Suppressor macrophage (primary cell): ENCODE measurements around the gene CNOT10.
"Not testable (repeated sequence)": the region's sequence is repeated elsewhere in the genome, so short reads cannot be mapped to it uniquely, and the experiment has no call there.

Source experiments
- DNase-seq, 4 experiments: peaks; one replicate each; pipeline ENCODE4 v3.0.0-alpha.2; 2020 to 2022
- total RNA-seq, 17 experiments: gene quantifications; one replicate each; lab custom pipeline; 2026; ENCODE audit warnings: mixed read lengths in 6 of 17, inconsistent platforms in 3 of 17; lab: John Stamatoyannopoulos, UW

The CNOT10 gene, protein sequence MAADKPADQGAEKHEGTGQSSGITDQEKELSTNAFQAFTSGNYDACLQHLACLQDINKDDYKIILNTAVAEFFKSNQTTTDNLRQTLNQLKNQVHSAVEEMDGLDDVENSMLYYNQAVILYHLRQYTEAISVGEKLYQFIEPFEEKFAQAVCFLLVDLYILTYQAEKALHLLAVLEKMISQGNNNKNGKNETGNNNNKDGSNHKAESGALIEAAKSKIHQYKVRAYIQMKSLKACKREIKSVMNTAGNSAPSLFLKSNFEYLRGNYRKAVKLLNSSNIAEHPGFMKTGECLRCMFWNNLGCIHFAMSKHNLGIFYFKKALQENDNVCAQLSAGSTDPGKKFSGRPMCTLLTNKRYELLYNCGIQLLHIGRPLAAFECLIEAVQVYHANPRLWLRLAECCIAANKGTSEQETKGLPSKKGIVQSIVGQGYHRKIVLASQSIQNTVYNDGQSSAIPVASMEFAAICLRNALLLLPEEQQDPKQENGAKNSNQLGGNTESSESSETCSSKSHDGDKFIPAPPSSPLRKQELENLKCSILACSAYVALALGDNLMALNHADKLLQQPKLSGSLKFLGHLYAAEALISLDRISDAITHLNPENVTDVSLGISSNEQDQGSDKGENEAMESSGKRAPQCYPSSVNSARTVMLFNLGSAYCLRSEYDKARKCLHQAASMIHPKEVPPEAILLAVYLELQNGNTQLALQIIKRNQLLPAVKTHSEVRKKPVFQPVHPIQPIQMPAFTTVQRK
- 8.4 to 34.6 (median 22.5) reads per million in 17 experiments for total RNA-seq

- peak; percentile 98 to 99 (median 98) for DNase-seq
Observed at GRCh38 chr3:32684800-32685542, at the start of gene CNOT10. CNOT10 (plus strand) TSS chr3:32685188; CDS start chr3:32685461, 273 bp downstream.

GRCh38 chr3:32640939-32641338 lies 44.0 kb upstream of the CNOT10 start:
- no peak for DNase-seq

GRCh38 chr3:32641356-32641755 lies 43.6 kb upstream of the CNOT10 start:
- no peak for DNase-seq

GRCh38 chr3:32643354-32643753 lies 41.6 kb upstream of the CNOT10 start:
- DNase-seq: no peak

DNA sequence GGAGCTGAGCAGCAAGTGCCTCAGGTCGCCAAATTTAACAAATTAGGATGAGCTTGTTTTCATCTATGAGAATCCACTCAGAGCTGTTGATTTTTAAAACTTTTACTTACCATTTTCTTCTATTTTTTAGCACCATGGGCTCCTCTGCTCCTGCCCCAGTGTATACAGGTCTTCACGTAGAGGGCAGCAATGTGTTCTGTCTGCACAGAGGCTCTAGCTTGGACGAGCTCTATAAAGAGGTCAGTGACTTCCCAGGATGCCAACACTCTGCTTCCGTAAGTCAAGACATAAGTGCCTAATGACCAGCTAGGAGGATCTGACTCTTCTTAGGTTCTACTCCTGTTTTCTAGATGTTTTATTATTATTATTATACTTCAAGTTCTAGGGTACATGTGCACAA lies 41.2 kb upstream of the CNOT10 start:
- DNase-seq: no peak

GRCh38 chr3:32644380-32644779 lies 40.6 kb upstream of the CNOT10 start:
- DNase-seq: no peak

- DNase-seq: no peak
Observed at GRCh38 chr3:32646761-32647160, 38.2 kb upstream of the CNOT10 start.

DNA sequence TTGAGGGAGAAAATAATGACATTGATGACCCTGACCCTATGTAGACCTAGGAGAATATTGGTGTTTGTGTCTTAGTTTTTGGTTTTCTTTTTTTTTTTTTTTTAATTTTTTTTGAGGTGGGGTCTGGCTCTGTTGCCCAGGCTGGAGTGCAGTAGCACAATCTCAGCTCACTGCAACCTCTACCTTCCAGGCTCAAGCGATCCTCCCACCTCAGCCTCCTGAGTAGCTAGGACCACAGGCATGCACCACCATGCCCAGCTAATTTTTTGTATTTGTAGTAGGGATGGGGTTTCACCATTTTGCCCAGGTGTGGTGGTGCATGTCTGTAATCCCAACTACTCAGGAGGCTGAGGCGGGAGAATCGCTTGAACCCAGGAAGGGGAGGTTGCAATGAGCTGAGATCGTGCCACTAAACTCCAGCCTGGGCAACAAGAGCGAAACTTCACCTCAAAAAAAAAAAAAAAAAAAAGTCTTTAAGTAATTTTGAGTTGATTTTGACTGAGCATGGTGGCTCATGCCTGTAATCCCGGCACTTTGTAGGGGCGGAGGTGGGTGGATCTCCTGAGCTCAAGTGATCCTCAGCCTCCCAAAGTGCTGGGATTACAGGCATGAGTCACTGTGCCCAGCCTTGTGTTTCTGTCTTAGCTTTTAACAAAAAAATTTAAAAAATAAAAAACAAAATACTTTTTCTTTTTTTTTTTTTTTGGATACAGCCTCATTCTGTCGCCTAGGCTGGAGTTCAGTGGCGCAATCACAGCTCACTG lies 32.5 kb upstream of the CNOT10 start:
- DNase-seq: not testable (repeated sequence)

DNA sequence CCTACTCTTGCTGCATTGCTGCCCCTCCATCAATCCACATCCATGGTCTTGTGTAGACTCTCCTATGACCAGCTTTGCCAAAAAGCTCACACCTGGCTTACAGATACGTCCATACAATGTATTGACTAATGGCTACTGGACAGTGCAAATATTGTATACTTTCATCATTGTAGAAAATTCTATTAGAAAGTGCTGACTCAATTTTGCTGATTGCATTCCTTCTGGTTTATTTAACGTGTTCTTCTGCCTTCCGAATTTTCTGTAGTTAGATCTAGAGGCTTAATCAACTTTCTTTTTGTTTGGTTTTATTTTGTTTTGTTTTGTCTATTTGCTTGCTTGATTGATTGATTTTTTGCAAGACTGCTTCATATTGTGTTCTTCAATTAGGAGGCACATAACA lies 29.8 kb upstream of the CNOT10 start:
- DNase-seq: no peak

DNA sequence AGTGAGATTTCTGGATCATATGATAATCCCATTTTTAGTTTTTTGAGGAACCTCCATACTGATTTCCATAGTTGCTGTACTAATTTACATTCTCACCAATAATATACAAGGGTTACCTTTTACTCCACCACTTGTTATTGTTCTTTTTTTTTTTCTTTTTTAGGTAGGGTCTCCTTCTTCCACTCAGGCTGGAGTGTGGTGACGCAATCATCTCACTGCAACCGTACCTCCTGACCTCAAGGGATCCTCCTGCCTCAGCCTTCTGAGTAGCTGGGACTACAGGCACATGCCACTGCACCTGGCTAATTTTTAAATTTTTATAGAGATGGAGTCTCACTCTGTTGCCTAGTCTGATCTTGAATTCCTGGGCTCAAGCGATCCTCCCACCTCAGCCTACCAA lies 24.4 kb upstream of the CNOT10 start:
- no peak for DNase-seq

DNA sequence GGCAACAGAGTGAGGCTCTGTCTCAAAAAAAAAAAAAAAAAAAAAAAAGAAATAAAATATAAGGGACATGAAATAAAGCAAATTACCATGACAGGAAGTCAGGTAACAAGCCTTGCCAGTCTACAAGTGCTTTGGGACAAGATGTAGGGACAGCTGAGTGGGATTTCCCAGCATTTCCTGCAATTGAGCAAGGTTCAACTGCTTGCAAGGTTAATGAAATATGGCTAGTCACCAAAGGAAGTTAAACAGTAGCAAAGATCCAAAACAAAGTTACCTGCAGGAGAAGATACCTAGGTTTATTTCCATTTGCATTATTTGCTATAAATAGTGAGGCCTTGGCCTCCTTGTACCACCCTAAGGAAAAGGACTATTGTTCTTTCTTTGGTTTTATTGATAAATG lies 22.3 kb upstream of the CNOT10 start:
- no peak for DNase-seq

GRCh38 chr3:32664630-32665075 lies 20.3 kb upstream of the CNOT10 start:
- DNase-seq: peak in 3 of 4 experiments; percentile 7 to 72 (median 67)

DNA sequence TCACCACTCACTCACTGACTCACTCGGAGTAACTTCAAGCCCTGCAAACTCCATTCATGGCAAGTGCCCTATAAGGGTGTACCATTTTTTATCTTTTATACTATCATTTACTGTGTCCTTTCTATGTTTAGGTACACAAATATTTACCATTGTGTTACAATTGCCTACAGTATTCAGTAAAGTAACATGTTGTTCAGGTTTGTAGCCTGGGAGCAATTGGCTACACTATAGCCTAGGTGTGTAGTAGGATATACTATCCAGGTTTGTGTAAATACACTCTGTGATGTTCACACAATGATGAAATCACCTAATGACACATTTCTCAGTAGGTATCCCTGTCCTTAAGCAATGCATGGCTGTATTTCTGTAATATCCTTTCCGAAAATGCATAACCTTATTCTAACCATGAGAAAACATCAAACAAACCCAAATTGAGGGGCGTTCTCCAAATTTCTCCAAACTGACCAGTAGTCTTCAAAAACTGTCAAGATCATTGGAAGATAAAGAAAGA lies 17.9 kb upstream of the CNOT10 start:
- no peak for DNase-seq

DNA sequence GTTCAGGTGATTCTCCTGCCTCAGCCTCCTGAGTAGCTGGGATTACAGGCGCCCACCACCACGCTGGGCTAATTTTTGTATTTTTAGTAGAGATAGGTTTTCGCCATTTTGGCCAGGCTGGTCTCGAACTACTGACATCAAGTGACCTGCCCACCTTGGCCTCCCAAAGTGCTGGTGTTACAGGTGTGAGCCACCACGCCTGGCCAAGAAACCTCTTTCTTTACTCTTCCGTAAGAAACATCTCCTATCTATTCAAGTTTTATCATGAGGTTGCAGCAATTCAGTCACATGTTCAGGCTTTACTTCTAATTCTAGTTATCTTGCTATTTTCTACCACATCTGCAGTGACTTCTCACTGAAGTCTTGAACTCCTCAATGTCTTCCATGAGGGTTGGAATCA lies 15.8 kb upstream of the CNOT10 start:
- not testable (repeated sequence) for DNase-seq

DNA sequence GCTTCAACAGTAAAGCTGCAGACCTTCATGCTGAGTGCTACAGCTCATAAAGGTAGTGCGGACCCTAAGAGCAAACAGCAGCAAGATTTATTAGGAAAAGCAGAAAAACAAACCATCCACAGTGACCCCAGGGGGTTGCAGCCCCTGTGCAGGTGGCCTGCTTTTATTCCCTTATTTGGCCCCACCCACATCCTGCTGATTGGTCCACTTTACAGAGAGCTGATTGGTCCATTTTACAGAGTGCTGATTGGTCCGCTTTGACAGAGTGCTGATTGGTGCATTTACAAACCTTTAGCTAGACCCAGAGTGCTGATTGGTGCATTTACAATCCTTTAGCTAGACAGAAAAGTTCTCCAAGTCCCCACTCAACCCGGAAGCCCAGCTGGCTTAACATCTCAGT lies 11.3 kb upstream of the CNOT10 start:
- DNase-seq: not testable (repeated sequence)

DNA sequence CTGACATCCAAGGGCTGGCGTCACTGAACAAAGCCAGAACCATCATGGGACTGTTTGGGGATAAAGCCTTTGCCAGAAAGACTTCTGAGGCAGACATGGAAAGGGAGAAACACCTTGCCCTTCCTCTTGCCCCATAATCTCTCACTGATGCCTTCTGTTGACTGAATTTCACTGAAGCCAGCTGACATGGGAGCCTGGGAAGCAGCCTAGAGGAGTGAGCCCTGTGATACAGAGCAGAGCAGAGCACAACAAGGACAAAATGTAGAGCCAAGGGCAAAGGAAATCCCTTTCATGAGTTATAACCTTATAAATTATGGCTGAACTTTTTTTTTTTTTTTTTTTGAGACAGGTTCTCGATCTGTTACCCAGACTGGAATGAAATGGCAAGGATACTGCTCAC lies 9.8 kb upstream of the CNOT10 start:
- no peak for DNase-seq

DNA sequence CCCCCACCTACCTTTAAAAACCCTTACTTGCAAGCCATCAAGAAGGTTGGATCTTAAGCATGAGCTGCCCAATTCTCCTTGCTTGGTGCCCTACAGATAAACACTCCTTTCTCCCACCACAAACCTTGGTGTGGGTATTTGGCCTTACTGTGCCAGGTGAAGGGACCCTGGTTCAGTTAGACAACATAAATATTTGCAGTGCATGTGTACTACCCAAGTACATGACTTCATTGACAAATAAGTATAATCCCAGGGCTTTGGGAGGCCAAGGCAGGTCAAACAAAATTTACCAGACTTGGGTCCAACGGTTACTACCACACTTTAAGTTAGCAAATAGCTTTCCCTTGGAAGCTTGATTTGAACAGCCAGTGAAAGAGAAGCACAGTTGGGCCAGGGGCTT lies 9.3 kb upstream of the CNOT10 start:
- DNase-seq: no peak

DNA sequence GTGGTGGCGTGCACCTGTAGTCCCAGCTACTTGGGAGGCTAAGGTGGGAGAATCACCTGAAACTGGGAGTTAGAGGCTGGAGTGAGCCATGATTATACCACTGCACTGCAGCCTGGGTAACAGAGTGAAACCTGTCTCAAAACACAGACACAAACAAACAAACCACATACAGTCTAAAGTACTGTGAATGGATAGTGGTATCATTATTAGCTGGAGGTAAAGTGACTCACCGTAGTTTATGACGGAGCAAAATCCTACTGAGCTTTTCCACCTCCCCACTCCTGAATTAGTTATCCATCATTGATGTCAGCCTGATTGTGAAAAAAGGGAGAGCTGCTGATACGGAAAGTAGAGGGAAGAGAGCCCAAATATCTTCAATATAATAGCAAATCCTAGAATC lies 3.2 kb upstream of the CNOT10 start:
- no peak for DNase-seq

DNA sequence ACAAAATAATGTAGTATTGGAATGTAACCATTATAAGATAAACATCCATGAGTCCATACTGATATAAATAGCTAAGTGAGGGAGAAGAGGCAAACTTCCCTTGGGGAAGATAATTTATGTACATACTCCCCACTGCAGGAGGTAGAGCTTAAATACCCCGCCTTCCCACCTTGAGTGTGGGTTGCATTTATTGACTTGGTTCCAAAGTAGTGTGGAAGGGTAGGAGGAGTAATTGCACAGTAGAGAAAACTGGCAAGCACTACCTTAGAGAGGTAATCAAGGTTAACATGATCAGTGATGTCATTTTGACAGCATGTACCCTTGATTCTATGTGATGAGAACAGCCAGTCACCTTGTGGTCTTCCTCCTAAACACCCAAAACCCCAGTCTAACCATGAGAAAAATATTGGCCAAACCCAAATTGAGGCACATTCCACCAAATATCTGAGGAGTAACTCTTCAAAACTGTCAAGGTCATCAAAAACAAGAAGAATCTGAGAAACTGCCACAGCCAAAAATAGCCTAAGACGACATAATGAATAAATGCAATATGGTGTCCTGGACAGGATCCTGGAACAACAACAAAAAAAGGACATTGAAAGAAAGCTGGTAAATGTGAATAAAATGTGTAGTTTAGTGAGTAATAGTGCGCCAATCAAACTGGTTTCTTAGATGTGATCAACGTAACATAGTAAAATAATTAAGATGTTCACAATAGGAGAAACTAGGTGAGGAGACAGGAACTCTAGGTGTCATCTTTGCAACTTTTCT lies 774 bp upstream of the CNOT10 start:
- peak in 2 of 4 experiments; percentile 10 to 18 for DNase-seq

DNA sequence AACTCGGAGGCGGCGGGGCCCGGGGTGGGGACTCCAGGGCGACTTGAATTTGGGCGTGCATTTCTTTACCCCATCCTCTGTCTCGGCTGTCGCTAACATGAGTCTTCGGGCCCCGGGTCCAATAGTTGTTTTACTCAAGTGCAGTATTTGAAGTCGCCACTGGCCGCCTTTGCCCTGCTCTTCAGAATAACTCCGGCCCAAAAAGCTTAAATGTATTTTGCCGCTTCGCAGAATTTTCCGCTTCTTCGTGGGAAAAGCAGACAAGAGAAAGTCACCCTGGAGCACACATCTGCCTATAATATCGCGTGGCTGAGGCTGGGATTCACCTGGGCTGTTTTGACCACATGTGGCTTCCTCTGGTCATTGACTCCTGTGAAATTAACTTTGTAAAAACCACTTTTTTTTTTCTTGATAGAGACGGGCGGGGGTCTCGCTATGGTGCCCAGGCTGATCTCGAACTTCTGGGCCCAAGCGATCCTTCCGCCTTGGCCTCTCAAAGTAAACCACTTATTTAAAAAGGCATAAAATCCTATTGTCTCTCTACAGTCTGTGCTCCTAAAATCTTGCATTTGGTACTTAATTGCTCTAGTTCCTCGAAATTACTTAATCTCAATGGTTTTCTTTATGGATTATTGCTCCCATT lies 676 bp downstream of the CNOT10 start:
- DNase-seq: peak; percentile 25 to 43 (median 38)

DNA sequence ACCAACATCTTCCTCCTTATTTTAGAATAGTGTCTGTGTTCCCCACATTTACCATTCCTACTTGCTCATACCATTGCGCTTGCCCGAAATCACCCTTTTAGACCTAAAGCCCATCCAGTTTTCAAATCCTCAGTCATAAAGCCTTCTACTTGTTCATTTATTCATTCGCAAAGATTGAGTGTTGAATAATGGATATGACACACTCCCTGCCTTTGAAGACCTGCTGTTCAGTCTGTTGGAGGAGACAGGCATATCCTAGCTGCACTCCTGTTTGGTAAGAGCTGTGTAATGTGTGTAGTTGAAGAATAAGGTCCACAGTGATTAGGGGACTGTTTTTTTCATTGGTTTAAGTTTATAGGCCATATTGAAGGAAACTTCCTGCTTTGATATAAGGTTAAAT lies 1.7 kb downstream of the CNOT10 start:
- DNase-seq: no peak
